Natural killer cell (primary cell): Measurements from ENCODE around the gene GJC1. TPM values are rescaled to one million over a fixed set of nuclear protein-coding genes. Genes with fewer than 3 reads are reported as not detected.

ENCODE experiments used
- ATAC-seq, 3 donors: fragments of 150-1000 bp in 2 of 3; fragments of 200-7000 bp in 1 of 3; cut with Tn5 transposase; 1 replicate in 1 of 3; 2 replicates in 2 of 3; pipeline ENCODE4 v1.10.0; 2021; ENCODE audit warnings: mild to moderate bottlenecking in 2 of 3, moderate library complexity in 2 of 3
- DNase-seq, 2 donors: peaks; one replicate each; pipeline versions ENCODE4 v3.0.0 to v3.0.0-alpha.2; 2013 to 2021; ENCODE audit warnings: mixed read lengths in 1 of 2
- H3K27ac ChIP-seq: one replicate; pipeline ENCODE4 v1.5.1; 2013; ENCODE audit warnings: mild to moderate bottlenecking, low read length
- H3K27me3 ChIP-seq: one replicate; pipeline ENCODE4 v1.6.1; 2013; ENCODE audit warnings: low read length; ENCODE audit not compliant: control insufficient read depth, insufficient read depth
- H3K36me3 ChIP-seq: one replicate; pipeline ENCODE4 v1.6.1; 2013; ENCODE audit warnings: low read length; ENCODE audit not compliant: control insufficient read depth, insufficient read depth
- H3K4me1 ChIP-seq: one replicate; pipeline ENCODE4 v1.6.1; 2013; ENCODE audit warnings: low read length; ENCODE audit not compliant: control insufficient read depth, insufficient read depth
- H3K4me3 ChIP-seq: one replicate; pipeline ENCODE4 v1.5.1; 2013; ENCODE audit warnings: low read length
- H3K9me3 ChIP-seq: one replicate; pipeline ENCODE4 v1.6.1; 2013; ENCODE audit warnings: low read length; ENCODE audit not compliant: control insufficient read depth, insufficient read depth
- H3K27ac Mint-ChIP-seq, 2 donors: one replicate each; pipeline ENCODE4 v1.8.0; 2022; ENCODE audit warnings: mild to moderate bottlenecking in 2 of 2, mixed read lengths in 2 of 2, moderate library complexity in 1 of 2
- H3K27me3 Mint-ChIP-seq, 2 donors: one replicate each; pipeline ENCODE4 v1.8.0; 2022; ENCODE audit warnings: low read depth in 2 of 2, mixed read lengths in 2 of 2
- H3K36me3 Mint-ChIP-seq: one replicate; pipeline ENCODE4 v1.8.0; 2022; ENCODE audit warnings: mixed read lengths
- H3K4me1 Mint-ChIP-seq, 2 donors: one replicate each; pipeline ENCODE4 v1.8.0; 2022; ENCODE audit warnings: mixed read lengths in 2 of 2
- H3K4me3 Mint-ChIP-seq: one replicate; pipeline ENCODE4 v1.8.0; 2022; ENCODE audit warnings: mild to moderate bottlenecking, moderate library complexity, mixed read lengths
- H3K9me3 Mint-ChIP-seq, 2 donors: one replicate each; pipeline ENCODE4 v1.8.0; 2022; ENCODE audit warnings: mixed read lengths in 2 of 2
- WGBS: methylation state at CpG from one replicate; pipeline ENCODE4 v1.1.7; 2013; ENCODE audit warnings: missing lambda C conversion rate; ENCODE audit not compliant: insufficient coverage; 5-methylcytosine and 5-hydroxymethylcytosine counted together
- intact Hi-C: fragments of 100-400 bp; cut with micrococcal nuclease; formaldehyde crosslinking; loops from one replicate; pipeline ENCODE4 v1.14.2; 2022
- total RNA-seq, 4 donors: library from RNA; stranded (reverse); fragments of 120-200 nt in 1 of 4; gene quantifications; one replicate each; pipeline versions ENCODE4 v1.2.3 to v1.2.4, GENCODE V29; 2013 to 2022
- TF ChIP-seq, protein P1 (sequence below): fragments of 200-600 bp; IDR thresholded peaks from one replicate; pipeline ENCODE4 v1.8.0; 2022; ENCODE audit warnings: antibody characterized with exemption

GJC1 gene
- total RNA-seq, 3 donors from 2014 or later (not counting 1 experiment from before 2014, with no cell fraction given) = 0.16 TPM; not detected in 2

DNA sequence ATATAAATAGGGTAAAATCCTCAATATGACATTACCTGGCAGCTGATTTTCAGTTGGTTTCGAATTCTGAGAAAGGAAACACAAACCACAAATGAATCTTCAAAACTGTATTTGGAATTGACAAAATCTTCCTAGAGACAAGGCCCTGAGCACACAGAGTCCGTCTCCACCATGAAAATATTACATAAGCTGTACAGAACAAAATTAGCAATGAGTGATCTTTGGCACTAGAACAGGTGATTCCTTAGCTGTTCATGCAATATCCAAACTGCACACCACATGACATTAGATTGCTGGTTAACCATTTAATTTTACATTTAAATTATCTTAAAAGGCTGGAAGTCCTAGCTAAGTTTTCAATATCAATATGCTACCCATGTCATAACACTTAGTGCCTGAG, 31.7 kb downstream of the GJC1 start:
- H3K27me3 Mint-ChIP-seq = peaks cover 0 to 3% of the 10 kb centered on the region in 2 donors
- 39% methylated on average over 2 of the region's 2 CpGs for WGBS
- TF ChIP-seq, protein P1, sequence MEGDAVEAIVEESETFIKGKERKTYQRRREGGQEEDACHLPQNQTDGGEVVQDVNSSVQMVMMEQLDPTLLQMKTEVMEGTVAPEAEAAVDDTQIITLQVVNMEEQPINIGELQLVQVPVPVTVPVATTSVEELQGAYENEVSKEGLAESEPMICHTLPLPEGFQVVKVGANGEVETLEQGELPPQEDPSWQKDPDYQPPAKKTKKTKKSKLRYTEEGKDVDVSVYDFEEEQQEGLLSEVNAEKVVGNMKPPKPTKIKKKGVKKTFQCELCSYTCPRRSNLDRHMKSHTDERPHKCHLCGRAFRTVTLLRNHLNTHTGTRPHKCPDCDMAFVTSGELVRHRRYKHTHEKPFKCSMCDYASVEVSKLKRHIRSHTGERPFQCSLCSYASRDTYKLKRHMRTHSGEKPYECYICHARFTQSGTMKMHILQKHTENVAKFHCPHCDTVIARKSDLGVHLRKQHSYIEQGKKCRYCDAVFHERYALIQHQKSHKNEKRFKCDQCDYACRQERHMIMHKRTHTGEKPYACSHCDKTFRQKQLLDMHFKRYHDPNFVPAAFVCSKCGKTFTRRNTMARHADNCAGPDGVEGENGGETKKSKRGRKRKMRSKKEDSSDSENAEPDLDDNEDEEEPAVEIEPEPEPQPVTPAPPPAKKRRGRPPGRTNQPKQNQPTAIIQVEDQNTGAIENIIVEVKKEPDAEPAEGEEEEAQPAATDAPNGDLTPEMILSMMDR = no peak

GRCh38 chr17:44797802-44798201, 32.3 kb downstream of the GJC1 start:
- no peak for DNase-seq
- Mint-ChIP-seq H3K27me3 (peaks cover 0 to 3% of the 10 kb centered on the region in 2 donors), H3K27ac (no peak overlapping the region), H3K9me3 (no peaks in the 10 kb centered on the region), H3K4me3 (no peak overlapping the region), H3K4me1 (no peaks in the 10 kb centered on the region), H3K36me3 (no peaks in the 10 kb centered on the region)
- H3K27me3 ChIP-seq = no peaks in the 10 kb centered on the region
- no peaks in the 10 kb centered on the region for H3K9me3 ChIP-seq
- WGBS = 86% methylated on average over 11 of the region's 11 CpGs
- TF ChIP-seq, protein P1 = no peak
- intact Hi-C loops = no loop called here
- no peak for ATAC-seq
- H3K4me1 ChIP-seq = no peaks in the 10 kb centered on the region
- H3K27ac ChIP-seq = no peak overlapping the region
- H3K36me3 ChIP-seq = no peaks in the 10 kb centered on the region
- H3K4me3 ChIP-seq = no peak overlapping the region

More for the DNA sequence above, 31.7 kb downstream of the GJC1 start:
- no peaks in the 10 kb centered on the region for H3K36me3 ChIP-seq
- H3K27ac Mint-ChIP-seq = no peak overlapping the region
- H3K27me3 ChIP-seq = no peaks in the 10 kb centered on the region
- H3K9me3 ChIP-seq = no peaks in the 10 kb centered on the region
- DNase-seq = no peak
- no peak overlapping the region for H3K27ac ChIP-seq
- no peaks in the 10 kb centered on the region for H3K36me3 Mint-ChIP-seq
- no peak overlapping the region for H3K4me3 ChIP-seq
- no peaks in the 10 kb centered on the region for H3K4me1 ChIP-seq
- no peak overlapping the region for H3K4me3 Mint-ChIP-seq
- intact Hi-C loops = no loop called here
- no peak for ATAC-seq
- no peaks in the 10 kb centered on the region for H3K4me1 Mint-ChIP-seq
- H3K9me3 Mint-ChIP-seq = no peaks in the 10 kb centered on the region

- Mint-ChIP-seq H3K9me3 (no peaks in the 10 kb centered on the region), H3K27ac (no peak overlapping the region), H3K4me1 (no peaks in the 10 kb centered on the region), H3K27me3 (peaks cover 0 to 3% of the 10 kb centered on the region in 2 donors), H3K36me3 (no peaks in the 10 kb centered on the region), H3K4me3 (no peak overlapping the region)
- ATAC-seq (no peak), DNase-seq (no peak)
- no peaks in the 10 kb centered on the region for H3K27me3 ChIP-seq
- H3K4me1 ChIP-seq = no peaks in the 10 kb centered on the region
- no peak overlapping the region for H3K27ac ChIP-seq
- no peaks in the 10 kb centered on the region for H3K36me3 ChIP-seq
- intact Hi-C loops = no loop called here
- WGBS = 90% methylated on average over 8 of the region's 9 CpGs
- H3K4me3 ChIP-seq = no peak overlapping the region
- TF ChIP-seq, protein P1 = no peak
- no peaks in the 10 kb centered on the region for H3K9me3 ChIP-seq
Measured at GRCh38 chr17:44796731-44797130, 33.4 kb downstream of the GJC1 start.

DNA sequence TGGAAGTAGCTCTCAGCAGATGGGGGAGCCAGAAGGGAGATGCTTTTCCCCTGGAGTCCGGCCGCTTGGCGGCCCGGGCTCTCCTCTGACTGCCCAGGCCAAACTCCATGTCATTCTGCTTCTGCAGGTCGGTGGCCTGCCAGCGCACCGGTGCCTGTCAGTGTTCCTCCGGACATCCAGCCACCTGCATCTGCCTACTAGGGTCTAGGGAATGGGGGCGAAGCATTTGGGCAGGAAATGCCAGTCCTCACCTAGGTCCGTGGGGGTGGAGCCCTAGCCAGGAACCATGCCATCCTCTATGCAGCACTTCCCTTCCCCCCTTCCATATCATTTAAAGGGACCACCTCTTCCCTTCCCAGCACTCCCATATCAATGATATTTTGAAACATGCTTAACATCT, 34.2 kb downstream of the GJC1 start:
- no peaks in the 10 kb centered on the region for H3K9me3 ChIP-seq
- H3K27ac Mint-ChIP-seq = no peak overlapping the region
- no peaks in the 10 kb centered on the region for H3K4me1 ChIP-seq
- ATAC-seq = no peak
- H3K27ac ChIP-seq = no peak overlapping the region
- 84% methylated on average over 10 of the region's 10 CpGs for WGBS
- H3K4me3 Mint-ChIP-seq = no peak overlapping the region
- H3K9me3 Mint-ChIP-seq = no peaks in the 10 kb centered on the region
- DNase-seq = no peak
- H3K4me3 ChIP-seq = no peak overlapping the region
- H3K27me3 Mint-ChIP-seq = peaks cover 0 to 3% of the 10 kb centered on the region in 2 donors
- H3K36me3 ChIP-seq = no peaks in the 10 kb centered on the region
- intact Hi-C loops = no loop called here
- no peaks in the 10 kb centered on the region for H3K36me3 Mint-ChIP-seq
- no peaks in the 10 kb centered on the region for H3K4me1 Mint-ChIP-seq
- no peaks in the 10 kb centered on the region for H3K27me3 ChIP-seq
- TF ChIP-seq, protein P1 = no peak
